GM19351 (cell line): ENCODE measurements around the gene HIVEP2.

ENCODE experiments used
- ATAC-seq: cut with Tn5 transposase; IDR thresholded peaks from one replicate; pipeline ENCODE4 v1.9.1; 2021; ENCODE audit warnings: mild to moderate bottlenecking, moderate library complexity; ENCODE audit not compliant: unreplicated experiment

HIVEP2 gene

DNA sequence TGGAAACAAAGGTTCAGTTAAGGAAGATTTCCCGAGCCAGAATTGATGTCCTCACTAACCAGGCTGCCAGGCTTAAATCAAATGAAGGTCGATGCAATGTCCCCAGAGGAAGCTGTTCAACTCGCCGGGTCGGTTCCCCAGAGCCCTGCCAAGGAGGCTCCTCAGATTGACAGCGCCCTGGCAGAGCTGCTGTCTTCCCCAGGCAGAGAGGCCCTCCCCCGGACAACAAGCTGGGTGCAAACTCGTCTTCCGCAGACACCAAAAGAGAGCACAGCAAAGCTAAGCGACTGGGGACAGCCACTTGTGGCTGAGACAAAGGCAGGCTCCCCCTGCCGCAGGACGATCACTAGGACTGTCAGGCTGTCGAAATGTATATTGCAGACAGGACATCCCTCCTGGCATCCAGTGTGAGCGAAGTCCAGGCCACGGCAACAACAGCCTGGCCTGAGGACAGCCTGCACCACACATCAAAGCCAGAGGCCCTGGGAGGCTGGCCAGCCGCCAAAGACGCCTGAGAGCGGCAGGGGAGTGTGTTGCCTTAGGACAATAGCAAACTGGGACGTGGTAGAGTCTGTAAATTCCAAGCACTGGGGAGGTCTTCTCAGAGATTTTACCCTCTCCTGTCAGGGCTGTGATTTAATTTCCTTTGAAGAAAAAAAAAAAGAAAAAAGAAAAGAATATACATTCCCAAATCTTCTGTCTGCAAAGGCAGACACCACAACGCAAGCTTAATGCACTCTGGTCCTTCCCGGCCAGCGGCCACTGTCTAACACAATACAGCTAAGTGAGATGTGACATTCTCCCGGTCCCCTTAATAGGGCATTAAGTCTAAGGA lies 99.1 kb downstream of the HIVEP2 start:
- no peak for ATAC-seq

DNA sequence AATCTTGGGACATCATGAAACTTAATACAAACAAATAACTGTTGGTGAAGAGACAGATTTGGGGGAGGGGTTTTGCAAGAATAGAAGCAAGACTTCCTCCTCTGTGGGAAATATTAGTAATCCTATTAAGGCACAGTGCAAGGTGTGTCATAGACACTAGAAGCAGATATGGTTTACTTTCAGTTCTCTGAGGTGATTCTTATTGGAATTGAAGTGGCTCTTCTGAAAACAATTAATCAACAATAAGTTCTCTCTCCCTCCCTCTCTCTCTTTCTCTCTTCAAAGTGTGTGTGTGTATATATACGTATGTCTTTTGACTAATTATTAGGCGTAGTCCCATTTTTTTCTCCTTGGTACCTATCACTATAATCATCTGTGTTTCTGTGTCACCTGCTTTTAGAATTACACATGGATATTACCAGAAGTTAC lies 99.8 kb downstream of the HIVEP2 start:
- ATAC-seq: peak; percentile 41

DNA sequence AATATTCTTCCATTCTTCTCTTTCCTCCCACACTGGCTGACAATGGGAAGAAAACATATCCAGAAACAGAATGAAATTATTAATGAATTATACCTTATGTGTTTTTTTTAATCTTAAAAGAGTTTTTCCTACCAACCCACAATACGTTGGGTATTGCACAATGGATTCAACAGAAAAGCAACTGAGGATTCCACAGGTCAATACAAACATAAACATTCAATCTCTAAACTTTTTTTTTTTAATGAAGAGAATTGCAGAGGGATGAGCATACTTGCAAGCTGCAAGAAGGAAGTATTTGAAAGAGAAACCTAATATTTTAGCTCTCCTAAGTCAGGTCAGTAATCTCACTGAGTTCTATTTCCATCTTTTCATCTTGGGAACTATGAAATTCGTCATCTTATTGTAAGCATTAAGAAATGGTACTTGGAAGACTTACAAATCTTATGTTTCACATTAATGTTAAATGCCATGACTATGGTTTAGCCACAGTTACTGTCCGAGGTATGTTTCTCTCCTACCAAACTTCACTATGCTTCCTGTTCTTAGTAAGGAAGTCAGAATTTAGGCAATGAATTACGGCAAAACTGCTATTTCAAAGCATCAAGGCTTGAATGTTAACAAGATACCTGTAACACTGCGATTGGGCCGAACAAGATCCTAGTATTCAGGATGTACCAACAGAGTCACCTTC lies 100.8 kb downstream of the HIVEP2 start:
- ATAC-seq: no peak

DNA sequence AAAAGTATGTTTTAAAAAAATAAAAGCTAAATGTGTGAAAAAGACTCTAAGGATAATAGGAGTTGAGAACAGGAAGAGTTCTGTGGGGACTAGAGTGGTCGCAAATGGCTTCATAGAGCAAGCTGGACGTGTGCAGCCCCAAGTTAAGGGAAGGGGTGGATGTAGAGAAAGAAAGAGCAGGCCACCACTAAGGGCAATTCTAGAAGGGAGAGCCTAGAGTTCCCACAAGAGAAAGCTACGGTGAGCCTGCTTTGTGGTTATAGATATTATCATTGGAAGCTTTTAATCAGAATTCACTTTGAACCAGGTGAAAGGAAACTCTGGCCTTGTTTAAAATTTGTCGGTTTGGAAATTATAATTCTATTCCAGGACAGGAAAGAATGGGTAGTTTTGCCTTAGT lies 101.6 kb downstream of the HIVEP2 start:
- no peak for ATAC-seq

DNA sequence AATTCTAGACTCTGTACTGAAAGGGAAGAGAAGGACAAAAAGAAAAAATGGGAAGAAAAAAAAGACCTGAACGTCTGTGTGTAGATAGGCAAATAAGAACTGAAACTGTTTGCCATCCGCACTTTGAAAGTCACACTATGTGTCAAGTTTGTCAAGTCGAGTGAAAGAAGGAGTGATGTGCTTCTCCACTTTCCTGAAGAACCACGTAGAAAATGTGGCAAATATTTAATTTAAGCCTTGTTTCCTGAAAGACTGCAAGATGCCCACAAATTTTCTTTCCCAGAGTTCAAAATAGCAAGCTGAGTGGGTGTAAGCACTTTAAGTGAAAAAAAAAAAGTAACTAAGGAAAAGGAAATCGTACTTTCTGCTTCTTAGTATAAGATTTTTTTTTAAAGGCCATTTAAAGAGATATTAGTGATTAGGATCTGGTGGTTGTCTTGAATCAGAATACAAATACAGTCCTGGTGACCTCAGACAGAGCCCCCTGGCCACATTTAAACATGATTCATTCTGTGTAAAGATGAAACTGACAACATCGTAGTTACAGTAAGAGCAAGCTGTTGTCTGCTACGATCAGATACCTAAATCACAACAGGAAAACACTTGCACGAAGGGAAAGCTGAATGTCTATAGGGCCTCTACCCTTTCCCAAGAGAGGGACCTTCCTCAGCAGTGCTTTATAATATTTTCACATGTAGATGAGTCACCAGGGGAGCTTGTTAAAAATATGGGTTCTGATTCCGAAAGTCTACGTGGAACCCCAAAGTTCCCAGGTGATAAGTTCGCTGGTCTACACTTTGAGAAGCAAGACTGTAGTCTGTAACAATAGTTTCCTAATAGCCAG lies 102.3 kb downstream of the HIVEP2 start:
- peak; percentile 62 for ATAC-seq

DNA sequence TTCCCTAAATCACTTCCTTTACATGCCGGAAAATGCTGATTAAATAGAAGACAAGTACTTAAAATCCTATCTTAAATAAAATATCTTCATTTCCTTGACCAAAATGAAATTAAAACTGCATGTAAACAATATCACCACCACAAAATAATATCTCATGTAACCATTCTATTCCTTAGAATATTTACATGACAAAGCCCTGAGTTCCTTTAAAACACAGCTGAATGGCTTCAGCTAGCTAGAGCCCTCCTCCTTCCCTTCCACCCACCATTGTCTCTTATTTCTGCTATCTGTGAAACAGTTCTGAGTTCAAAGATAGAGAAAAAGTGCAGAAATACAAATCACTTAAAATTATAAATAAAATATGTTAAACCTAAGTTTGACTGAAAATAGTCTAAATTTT lies 103.1 kb downstream of the HIVEP2 start:
- no peak for ATAC-seq

DNA sequence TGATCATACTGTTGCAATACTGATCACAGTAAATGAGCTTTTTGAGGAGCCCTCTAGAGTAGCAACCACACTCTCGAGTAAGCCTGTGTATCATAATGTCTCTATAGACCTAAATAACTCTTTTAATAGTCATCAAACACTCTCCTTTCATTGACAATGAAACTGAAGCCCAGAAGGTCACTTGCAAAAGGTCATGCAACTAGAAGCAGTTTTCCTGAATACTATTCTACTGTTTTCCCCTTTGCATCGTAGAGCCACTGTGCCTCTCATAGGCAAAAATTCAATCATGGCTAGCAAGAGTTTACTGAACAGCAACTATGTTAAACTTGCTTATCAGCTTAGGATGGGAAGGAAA lies 105.3 kb downstream of the HIVEP2 start:
- no peak for ATAC-seq

DNA sequence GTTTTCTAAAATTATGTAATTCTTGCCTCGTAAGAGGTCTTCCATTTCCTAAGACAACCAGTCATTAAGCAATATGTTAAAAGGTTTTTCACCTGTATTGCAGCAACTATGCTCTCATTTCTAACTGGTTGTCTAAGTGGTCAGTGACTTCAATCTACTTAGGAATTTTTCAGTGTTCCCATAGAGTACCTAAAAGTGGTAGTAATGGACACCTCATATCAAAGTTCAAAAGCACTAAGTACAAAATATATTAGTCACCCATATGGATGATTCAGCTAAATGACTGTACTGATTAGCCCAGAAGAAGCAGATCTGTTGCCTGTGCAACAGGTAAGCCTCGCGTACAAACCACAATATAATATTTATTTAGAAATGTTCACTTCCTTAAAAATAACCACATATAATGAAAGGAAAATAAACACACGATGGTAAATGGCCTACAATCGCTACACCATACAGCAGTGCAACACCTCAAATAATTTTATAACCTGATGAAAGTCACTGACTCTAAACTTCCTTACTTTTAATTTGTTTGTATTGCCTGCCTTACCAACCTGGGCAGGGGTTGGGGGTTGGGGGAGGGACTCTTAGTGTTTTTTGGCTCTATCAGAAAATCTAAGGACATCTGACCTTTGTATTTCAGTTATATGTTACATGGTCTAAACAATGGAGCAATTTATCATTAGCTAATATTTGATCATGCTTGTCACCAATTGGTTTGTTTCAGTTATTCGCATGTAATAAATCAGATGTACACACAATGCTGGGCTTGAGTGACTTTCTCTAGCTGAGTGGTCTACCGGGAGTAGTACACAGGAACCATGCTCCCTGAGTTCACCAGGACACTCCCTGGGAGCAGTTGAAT lies 105.9 kb downstream of the HIVEP2 start:
- ATAC-seq: peak; percentile 20

DNA sequence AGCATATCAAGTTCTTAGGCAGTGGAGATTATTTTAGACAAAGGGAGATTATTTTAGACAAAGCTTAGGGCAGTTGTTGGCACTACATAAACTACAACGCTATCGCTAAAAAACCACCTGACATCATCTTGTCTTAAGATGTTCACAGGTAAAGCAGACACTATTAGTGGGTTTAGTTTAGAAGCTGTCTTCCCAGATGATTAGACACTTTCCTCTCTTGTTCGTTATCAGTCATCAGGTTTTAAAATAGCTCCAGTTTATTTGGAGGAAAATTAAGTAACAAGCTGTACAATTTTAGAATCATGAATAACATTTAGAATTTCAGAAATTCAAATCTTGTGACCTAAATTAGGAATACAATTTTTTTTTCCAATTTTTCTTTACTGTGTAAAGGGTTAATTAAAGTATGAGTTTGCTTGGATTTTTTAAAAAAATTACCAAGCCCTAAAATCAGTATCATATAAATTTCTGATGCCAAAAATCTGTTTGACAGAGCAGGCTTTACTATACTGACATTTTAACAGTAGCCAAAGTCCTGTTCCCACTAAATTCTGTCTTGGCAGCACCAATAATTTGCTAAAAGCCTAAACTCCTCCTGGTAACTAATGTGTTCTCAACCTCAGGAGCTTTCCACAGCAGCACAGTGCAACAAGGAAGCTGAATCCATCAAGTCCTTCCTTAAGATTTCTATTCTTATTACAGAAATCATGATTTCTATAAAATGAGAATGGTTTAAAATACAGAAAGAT lies 109.0 kb downstream of the HIVEP2 start:
- ATAC-seq: no peak

DNA sequence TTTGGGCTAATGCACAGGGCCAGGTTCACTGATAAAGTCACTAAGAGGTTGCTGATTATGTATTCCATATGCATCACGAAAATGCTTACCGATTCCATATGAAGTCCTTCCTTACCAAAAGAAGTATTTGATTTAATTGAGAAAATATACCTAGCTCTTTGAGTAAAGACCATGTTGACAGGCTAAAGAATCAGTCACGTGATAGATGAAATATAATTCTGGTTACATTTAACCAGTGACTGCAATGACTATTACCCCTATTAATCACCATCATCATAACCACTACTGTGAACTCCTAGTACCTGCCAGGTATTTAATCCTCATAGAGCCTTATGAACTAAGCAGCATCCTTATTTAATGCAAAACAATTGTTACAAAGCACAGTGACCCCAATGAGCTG lies 110.1 kb downstream of the HIVEP2 start:
- ATAC-seq: no peak

DNA sequence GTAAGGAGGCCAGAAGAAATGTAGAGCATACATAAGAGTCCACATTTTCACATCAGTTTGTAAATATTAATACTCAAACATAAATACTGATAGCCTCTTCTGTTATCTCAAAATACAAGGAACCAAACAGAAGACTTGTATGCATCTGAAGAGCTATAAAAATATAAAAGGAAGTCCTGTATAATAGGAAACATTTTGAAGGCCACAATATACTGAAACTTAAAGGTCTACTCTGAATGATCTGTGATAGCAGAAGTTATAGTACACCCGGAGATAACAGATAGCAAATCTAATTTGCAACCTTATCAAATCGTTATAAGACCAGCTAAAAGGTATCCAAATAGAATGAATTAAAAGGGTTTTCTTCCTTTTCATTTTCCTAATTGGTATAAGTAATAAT lies 111.2 kb downstream of the HIVEP2 start:
- ATAC-seq: no peak

DNA sequence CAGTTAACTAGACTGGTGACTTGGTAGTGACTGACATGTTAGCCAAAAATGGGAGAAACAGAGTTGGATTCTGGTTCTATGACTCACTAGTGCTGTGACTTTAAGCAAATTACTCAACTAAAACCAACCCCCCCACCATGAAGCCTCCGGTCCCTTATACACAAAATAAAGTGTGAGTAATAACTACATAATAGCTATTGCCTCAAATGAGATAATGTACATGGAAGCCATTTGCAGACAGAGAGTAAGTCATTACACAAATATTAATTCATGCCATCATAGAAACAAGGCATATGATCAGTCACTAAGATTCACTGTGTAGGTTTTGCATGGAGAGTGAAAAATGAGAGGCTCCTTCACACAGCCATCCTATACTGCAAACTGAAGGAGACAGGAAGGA lies 111.9 kb downstream of the HIVEP2 start:
- ATAC-seq: no peak

DNA sequence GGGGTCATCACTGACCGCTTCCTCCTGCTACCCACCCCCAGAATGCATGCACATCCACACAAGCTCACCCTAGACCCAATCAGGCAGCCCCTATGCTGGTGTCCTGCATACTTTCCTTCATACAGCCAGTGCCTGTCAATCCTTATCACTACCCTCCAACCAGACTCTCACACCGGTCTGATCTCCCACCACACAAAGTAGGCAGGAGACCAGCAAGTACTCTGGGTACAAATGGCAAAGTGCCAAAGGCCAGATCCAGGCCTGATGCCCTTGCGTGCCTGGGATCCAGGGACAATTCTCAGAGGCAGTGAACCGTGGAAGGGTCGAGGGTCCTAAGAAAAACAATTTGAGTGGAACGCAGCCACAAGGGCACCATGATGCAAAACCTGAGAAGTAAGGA lies 114.2 kb downstream of the HIVEP2 start:
- ATAC-seq: no peak

DNA sequence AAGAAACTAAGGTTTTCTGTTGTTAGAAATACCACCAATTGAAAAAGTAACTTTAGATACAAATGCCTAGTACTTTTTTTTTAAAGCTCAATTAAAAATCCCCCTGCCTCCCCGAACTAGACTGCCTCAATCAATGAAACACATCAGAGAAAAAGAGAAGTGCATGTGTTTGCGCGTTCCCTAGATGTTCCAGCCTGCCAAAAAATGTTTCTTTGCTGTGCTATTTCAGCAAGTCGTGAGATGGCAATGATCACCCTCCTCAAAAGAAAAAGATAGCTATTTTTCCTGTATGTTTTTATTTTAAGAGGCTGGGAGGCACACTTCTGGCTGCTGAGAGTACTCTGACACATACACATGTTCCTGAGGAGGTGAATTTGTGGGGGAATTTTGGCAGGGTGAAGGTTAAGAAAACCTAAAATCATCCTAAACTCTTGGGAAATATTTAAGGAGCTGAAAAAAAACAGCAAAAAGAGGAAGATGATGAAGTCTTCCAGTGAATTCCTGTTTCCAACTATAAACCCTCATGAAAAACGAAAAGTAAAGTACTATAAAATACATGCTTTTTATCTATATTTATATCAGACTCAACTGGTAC lies 114.8 kb downstream of the HIVEP2 start:
- ATAC-seq: no peak

DNA sequence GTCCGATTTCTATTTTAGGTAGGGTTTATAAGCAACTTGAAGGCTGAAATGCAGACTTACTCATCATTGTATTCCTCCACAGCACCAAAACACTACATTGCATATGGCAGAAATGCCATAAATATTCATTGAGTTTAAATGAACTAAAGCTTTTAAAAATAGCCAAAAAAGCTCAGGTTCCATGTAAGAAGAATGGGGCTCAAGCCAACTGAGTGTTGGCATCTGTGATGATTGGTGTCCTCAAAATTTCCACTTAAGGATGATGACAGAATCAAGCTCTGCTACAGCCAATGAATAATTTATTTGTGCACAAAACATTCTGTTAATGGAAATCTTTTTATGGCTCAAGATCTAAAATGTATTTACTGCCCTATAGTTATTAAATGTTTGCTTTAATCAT lies 115.4 kb downstream of the HIVEP2 start:
- ATAC-seq: no peak

DNA sequence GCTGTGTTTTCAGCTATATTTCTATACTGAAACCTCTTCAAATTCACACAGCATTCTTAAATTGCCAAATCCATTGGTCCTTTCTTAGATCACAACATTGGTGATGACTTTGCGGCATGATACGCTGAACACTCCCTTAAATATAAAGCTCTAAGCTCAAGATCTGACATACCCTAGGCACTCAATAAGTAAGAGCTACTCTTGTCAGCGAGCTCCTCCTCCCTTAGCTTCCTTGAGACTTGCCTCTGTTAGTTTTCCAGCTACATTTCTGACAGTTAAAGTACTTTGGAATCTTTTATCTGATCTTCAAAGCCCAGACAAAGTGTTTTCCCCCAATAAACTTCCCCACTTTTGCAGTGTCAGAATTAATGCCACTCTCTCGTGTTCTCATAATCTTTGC lies 117.0 kb downstream of the HIVEP2 start:
- ATAC-seq: no peak

DNA sequence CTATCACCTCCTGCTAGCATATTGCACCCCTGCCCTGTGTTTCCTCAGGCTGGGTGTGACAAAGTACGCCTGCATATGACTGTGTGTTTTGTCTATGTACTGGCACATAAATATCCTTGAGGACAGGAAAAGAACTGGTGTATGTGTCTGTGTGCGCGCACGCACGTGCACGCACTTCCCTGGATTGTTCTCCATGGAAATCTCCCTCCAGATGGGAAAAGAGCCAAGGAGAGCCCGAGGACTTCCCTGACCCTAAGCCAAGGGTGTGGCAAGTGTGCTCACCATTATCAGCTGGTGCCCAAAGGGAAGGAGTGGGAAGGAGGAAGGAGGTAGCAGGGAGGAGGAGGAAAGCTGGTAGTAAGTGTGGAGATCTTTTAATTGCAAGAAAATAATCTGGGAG lies 117.6 kb downstream of the HIVEP2 start:
- ATAC-seq: no peak

DNA sequence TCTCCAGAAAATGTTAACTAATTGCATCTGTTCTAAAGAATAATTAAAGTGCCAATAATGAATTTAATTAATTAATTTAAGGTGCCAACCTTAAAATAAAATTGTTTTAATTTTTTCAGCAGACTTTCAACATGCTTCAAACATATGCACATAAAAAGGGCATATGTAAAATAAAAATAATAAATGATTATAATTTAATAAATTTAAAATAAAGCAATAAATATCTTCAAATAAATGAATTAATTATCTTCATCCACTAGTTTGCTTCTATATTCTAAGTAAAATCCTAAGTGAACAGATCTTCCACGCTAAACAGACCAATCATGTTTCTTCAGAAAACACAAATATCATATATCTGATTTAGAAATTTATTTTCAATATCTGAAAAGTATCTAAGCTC lies 119.2 kb downstream of the HIVEP2 start:
- no peak for ATAC-seq

DNA sequence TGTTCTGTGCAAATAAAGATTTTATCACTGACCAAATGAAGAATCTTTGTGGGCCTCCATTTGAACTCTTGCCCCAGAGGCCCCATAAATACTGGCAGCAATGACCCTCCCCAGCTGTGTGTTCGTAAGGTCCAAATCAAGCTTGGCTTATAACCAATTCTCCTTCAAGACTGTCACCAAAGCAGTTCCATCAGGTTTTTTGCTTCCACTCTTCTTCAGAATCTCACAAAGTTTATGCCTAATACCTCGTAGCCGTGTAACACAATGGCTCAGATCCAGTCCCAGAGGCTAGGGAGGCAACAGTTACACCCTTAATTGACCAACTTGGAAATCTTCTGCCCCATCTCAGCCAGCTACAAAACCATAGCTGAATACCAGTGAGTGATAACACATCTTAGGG lies 120.5 kb downstream of the HIVEP2 start:
- no peak for ATAC-seq
